RWPE2 (cell line): ENCODE data around the gene ARHGAP8.

Source experiments
- ATAC-seq: fragments of 200-7000 bp; cut with Tn5 transposase; 3 replicates; pipeline ENCODE4 v1.9.1; 2021; ENCODE audit warnings: low read depth
- DNase-seq: peaks from one replicate; pipeline ENCODE4 v3.0.0-alpha.2; 2020; ENCODE audit warnings: low spot score
- H3K27ac ChIP-seq: fragments of 450-650 bp; 2 replicates; pipeline ENCODE4 v1.5.1; 2017; ENCODE audit warnings: mild to moderate bottlenecking; ENCODE audit not compliant: poor library complexity, severe bottlenecking
- H3K27me3 ChIP-seq: fragments of 250-450 bp; sonication (Bioruptor Pico); 2 replicates; pipeline ENCODE4 v1.5.1; 2021; ENCODE audit warnings: mild to moderate bottlenecking, moderate library complexity; ENCODE audit not compliant: insufficient read depth, poor library complexity, severe bottlenecking
- H3K36me3 ChIP-seq: fragments of 250-450 bp; sonication (Bioruptor Pico); 2 replicates; pipeline ENCODE4 v1.5.1; 2020; ENCODE audit warnings: low read depth, mild to moderate bottlenecking, moderate library complexity
- H3K4me1 ChIP-seq: fragments of 250-450 bp; sonication (Bioruptor Pico); 2 replicates; pipeline ENCODE4 v1.5.1; 2021; ENCODE audit warnings: mild to moderate bottlenecking, moderate library complexity; ENCODE audit not compliant: insufficient read depth, poor library complexity, severe bottlenecking
- H3K4me3 ChIP-seq: fragments of 250-450 bp; sonication (Bioruptor Pico); 2 replicates; pipeline ENCODE4 v1.5.1; 2021; ENCODE audit warnings: mild to moderate bottlenecking, moderate library complexity; ENCODE audit not compliant: severe bottlenecking
- H3K9me3 ChIP-seq: fragments of 250-450 bp; sonication (Bioruptor Pico); 2 replicates; pipeline ENCODE4 v1.5.1; 2021; ENCODE audit warnings: mild to moderate bottlenecking, moderate library complexity; ENCODE audit not compliant: severe bottlenecking
- CTCF ChIP-seq: fragments of 450-650 bp; IDR thresholded peaks from one replicate; pipeline ENCODE4 v1.5.1; 2017; ENCODE audit warnings: mild to moderate bottlenecking, moderate library complexity; ENCODE audit not compliant: poor library complexity, severe bottlenecking

Gene ARHGAP8

GRCh38 chr22:44719586-44720368, 32.6 kb upstream of the ARHGAP8 start:
- Histone ChIP-seq H3K27me3 (no peaks in the 10 kb centered on the region), H3K27ac (no peak overlapping the region), H3K4me1 (no peaks in the 10 kb centered on the region), H3K9me3 (no peaks in the 10 kb centered on the region), H3K4me3 (no peak overlapping the region), H3K36me3 (no peaks in the 10 kb centered on the region)
- ATAC-seq (no peak), DNase-seq (no peak)
- TF ChIP-seq CTCF: no peak

GRCh38 chr22:44721213-44721612, 31.2 kb upstream of the ARHGAP8 start:
- no peak for ATAC-seq

GRCh38 chr22:44722611-44723010, 29.8 kb upstream of the ARHGAP8 start:
- Histone ChIP-seq H3K4me1 (no peaks in the 10 kb centered on the region), H3K9me3 (no peaks in the 10 kb centered on the region), H3K27me3 (no peaks in the 10 kb centered on the region), H3K36me3 (no peaks in the 10 kb centered on the region), H3K4me3 (no peak overlapping the region), H3K27ac (no peak overlapping the region)
- ATAC-seq: no peak
- no peak for TF ChIP-seq CTCF
- DNase-seq: no peak

More at GRCh38 chr22:44721213-44721612, 31.2 kb upstream of the ARHGAP8 start:
- Histone ChIP-seq H3K4me3 (no peak overlapping the region), H3K27me3 (no peaks in the 10 kb centered on the region), H3K4me1 (no peaks in the 10 kb centered on the region), H3K36me3 (no peaks in the 10 kb centered on the region), H3K27ac (no peak overlapping the region), H3K9me3 (no peaks in the 10 kb centered on the region)
- TF ChIP-seq CTCF: no peak
- no peak for DNase-seq

GRCh38 chr22:44723801-44724200, 28.6 kb upstream of the ARHGAP8 start:
- H3K4me3 ChIP-seq: no peak overlapping the region
- no peaks in the 10 kb centered on the region for H3K36me3 ChIP-seq
- DNase-seq (no peak), ATAC-seq (no peak)
- H3K27ac ChIP-seq: no peak overlapping the region
- no peaks in the 10 kb centered on the region for H3K4me1 ChIP-seq
- TF ChIP-seq CTCF: no peak
- H3K9me3 ChIP-seq: no peaks in the 10 kb centered on the region
- H3K27me3 ChIP-seq: no peaks in the 10 kb centered on the region

- no peaks in the 10 kb centered on the region for H3K4me1 ChIP-seq
- no peak for ATAC-seq
Measured at GRCh38 chr22:44724416-44724815, 28.0 kb upstream of the ARHGAP8 start.

More at GRCh38 chr22:44724416-44724815, 28.0 kb upstream of the ARHGAP8 start:
- no peaks in the 10 kb centered on the region for H3K27me3 ChIP-seq
- no peak overlapping the region for H3K4me3 ChIP-seq
- H3K27ac ChIP-seq: no peak overlapping the region
- H3K9me3 ChIP-seq: no peaks in the 10 kb centered on the region
- H3K36me3 ChIP-seq: no peaks in the 10 kb centered on the region
- no peak for TF ChIP-seq CTCF
- DNase-seq: no peak
